Ovary (tissue), 3 donors: ENCODE measurements around the gene OR2AT4.

Experiments
- EP300 ChIP-seq: sonication (generic); formaldehyde crosslinking; IDR thresholded peaks from one replicate; pipeline ENCODE4 v1.6.1; 2017; ENCODE audit warnings: antibody characterized with exemption
- POLR2A ChIP-seq: fragments of 450-650 bp; IDR thresholded peaks from one replicate; pipeline ENCODE4 v1.6.1; 2017; ENCODE audit warnings: antibody characterized with exemption, mild to moderate bottlenecking, moderate library complexity
- TF ChIP-seq, protein P1 (sequence below), 3 donors: fragments of 450-650 bp in 2 of 3; fragments of 200-600 bp in 1 of 3; IDR thresholded peaks; one replicate each; pipeline versions ENCODE4 v1.5.1 to v1.8.0; 2016 to 2022; ENCODE audit warnings: antibody characterized with exemption in 3 of 3, mild to moderate bottlenecking in 1 of 3
- donor health status: DM: no; HTN: no; CAD: no.

DNA sequence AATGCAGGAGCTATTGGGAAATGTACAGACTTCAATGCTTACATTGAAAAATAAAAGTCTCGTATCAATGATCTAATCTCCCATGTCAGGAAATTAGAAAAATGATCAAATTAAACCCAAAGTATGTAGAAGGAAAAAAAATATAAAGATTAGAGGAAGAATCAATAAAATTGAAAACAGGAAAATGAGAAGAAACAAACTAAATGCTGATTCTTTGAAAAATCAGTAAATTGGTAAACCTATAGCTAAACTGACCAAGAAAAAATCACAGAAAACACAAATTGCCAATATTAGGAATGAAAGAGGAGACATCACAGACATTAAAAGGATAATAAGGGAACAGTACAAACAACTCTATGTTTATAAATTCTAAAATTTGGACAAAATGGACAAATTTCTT, 11.8 kb downstream of the OR2AT4 start:
- TF ChIP-seq POLR2A (no peak), EP300 (no peak)
- TF ChIP-seq, protein P1, sequence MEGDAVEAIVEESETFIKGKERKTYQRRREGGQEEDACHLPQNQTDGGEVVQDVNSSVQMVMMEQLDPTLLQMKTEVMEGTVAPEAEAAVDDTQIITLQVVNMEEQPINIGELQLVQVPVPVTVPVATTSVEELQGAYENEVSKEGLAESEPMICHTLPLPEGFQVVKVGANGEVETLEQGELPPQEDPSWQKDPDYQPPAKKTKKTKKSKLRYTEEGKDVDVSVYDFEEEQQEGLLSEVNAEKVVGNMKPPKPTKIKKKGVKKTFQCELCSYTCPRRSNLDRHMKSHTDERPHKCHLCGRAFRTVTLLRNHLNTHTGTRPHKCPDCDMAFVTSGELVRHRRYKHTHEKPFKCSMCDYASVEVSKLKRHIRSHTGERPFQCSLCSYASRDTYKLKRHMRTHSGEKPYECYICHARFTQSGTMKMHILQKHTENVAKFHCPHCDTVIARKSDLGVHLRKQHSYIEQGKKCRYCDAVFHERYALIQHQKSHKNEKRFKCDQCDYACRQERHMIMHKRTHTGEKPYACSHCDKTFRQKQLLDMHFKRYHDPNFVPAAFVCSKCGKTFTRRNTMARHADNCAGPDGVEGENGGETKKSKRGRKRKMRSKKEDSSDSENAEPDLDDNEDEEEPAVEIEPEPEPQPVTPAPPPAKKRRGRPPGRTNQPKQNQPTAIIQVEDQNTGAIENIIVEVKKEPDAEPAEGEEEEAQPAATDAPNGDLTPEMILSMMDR (IDR thresholded peaks at IDR 0.05): no peak
